HG02610 (cell line): ENCODE data around the gene LCN10.
"Not testable (repeated sequence)": the region's sequence is repeated elsewhere in the genome, so short reads cannot be mapped to it uniquely, and the experiment has no call there.

Experiments
- ATAC-seq: cut with Tn5 transposase; IDR thresholded peaks from one replicate; pipeline ENCODE4 v1.9.1; 2021; ENCODE audit warnings: mild to moderate bottlenecking, moderate library complexity; ENCODE audit not compliant: unreplicated experiment

Gene LCN10

DNA sequence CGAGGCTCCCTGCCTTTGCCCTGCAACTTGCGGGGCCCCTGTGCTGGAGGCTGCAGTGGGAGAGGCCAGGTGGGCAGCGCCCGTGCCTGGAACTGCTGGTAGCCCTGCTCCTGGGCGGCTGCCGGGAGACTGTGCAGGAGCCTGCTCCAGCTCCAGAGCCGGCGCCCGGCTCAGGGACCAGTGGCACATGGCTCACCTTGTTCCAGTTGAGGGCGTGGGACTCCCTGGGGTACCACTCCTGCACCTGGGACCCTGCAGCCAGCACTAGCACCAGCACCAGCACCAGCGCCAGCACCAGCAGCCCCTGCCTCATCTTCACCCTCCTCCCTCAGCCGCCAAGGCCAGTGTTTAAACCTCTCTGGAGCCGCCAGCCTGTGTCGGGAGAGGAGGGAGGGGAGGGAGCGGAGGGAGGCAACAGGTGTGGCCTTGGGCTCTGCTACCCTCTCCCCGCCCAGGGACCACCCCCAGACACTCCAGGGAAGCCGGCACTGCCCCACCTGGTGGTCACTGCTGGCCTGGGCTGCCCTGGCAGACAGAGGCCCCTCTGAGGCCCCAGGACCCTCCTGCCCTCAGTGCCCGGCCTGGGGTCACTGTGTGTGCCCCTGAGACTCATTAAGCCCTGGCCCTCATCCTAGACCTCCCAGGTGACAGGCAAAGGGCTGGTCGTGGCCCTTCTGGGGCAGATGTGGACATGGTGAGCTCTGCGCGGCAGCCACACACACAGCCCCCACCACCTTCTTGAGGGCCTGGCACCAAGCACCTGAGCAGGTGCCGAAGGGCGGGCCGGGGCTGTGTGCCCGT lies at the start of gene LCN10:
Gene LCN10 (minus strand): TSS at position 350 of the 801 bp plus-strand sequence. CDS start 37 bp downstream, at position 313.
- ATAC-seq, result no peak

DNA sequence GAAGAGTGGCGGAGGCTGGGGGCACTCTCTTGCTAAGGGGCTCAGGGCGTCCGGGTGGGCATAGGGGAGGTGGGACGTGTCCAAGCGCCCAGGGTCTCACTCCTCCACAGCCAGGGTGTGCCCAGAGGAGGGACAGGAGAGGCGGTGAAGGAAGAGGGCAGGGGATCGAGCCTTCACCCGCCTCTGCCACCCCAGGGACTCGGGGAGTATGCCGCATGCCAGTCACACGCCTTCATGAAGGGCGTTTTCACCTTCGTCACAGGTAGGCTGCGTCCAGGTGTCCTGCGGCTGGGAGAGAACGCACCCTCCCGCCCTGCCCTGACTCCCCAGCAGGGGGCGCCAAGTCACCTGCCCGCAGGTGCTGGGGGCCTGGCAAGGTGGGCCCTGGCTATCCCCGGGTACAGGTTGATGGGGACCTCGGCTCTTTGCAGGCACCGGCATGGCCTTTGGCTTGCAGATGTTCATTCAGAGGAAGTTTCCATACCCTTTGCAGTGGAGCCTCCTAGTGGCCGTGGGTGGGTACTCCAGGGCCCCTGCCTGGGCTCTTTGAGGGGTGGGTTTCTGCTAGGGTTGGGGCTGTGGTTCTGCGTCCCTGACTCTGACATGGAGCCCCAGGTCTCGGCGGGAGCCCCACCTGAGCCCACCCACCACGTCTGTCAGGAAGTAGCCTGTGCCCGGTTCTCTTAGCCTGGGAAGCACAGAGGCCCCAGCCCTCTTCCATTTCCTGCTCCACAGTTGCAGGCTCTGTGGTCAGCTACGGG lies 49.0 kb upstream of the LCN10 start:
- no peak for ATAC-seq

DNA sequence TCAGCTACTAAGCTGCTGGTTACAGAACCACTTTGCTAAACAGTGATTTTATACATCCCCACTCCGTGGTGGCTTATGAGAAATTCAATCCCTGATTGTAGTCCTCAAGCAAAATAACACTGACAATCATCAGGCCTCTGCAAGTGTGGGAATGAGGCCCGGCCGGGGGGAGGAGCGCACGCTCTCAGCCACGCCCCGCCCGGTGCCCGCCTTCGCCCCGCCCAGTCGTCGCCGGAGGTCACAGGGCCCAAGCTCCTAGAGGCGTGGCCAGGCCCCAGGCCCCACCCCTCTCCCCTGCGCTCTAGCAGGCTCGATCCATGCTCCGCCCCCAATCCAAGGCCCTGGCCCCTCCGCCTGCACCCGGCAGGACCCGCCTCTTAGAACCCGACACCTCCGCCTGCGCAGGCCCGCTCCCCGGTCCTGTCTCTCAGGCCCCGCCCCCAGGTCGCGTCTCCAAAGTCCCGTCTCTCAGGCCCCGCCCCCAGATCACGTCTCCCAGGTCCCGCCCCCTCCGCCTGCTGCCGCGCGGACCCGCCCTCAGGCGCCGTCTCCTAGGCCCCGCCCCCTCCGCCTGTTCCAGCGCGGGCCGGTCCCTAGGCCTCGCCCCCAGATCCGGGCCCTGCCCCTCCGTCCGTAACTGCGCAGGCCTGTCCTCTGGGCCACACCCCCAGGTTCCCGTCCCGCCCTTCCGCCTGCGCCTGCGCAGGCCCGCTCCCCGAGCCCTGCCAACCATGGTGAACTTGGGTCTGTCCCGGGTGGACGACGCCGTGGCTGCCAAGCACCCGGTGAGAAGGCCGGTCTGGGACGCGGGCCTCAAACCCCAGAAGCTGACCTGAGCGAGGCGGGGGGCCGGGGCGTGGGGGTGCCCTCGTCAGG lies 48.1 kb upstream of the LCN10 start, which contains the start of gene TMEM141:
Gene TMEM141 (plus strand): TSS at position 705 of the 876 bp plus-strand sequence. CDS start 27 bp downstream, at position 732.
- peak; percentile 88 for ATAC-seq

DNA sequence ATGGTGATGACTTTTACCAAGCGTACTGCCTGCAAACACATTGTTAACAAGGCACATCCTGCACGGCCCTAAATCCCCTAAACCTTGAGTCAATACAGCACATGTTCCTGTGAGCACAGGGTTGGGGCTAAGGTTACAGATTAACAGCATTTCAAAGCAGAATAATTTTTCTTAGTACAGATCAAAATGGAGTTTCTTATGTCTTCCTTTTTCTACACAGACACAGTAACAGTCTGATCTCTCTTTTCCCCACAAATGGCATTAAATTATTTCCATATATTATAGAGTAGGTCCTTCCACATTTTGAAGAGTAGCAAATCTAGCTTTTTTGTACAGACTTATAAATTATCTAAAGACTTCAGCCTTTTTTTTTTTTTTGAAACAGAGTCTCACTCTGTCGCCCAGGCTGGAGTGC lies 46.8 kb upstream of the LCN10 start:
- no peak for ATAC-seq

DNA sequence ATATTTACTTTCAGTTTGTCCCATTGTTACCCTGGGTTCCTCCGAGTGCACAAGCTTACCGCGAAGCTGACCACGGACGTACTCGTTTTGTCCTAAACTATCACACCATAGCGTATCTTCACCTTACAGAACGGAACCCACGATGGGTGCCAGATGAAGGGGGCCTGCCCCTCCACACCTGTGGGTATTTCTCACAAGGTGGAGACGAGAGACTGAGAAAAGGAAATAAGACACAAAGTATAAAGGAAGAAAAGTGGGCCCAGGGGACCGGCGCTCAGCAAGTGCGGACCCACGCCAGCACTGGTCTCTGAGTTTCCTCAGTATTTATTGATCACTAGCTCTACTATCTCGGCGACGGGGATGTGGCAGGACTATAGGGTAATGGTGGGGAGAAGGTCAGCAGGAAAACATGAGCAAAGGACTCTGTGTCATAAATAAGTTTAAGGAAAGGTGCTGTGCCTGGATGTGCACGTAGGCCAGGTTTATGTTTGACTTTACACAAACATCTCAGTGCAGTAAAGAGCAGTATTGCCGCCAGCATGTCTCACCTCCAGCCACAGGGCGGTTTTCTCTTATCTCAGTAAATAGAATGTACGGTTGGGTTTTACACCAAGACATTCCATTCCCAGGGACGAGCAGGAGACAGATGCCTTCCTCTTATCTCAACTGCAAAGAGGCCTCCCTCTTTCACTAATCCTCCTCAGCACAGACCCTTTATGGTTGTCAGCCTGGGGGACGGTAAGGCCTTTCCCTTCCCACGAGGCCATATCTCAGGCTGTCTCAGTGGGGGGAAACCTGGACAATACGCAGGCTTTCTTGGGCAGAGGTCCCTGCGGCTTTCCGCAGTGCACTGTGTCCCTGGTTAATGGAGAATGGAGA lies 46.1 kb upstream of the LCN10 start:
- not testable (repeated sequence) for ATAC-seq

DNA sequence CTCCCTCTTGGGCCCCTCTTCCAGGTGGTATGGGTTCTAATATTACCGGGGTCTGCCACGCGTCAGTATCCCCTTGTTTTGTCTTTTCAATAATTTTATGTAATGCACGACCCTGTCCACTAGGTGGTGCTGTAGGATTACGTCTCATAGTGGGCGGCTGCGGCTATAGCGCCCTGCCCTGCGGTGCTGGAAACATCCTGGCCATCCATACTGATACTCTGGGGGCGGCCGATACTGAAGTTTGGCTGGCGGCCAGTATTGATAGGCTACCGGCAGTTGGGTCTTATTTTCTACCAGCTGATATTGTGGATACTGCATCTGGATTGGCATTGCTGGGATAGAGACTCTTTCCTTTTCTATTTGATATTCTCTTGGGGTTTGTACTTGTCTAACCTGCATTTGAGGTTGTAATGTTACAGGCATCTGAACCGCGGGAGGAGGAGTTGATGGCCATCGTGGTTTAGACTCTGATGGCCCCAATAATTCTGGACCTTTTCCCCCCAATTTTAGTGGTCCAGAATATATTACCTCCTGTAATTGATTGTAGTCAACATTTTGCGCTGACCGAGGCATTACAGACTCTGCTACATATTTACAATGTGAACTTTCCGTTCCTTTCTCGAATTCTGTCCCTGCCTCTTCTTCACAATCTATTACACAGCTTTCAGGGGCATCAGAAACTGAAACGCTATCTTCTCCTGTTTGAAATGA lies 45.1 kb upstream of the LCN10 start:
- ATAC-seq, result no peak

DNA sequence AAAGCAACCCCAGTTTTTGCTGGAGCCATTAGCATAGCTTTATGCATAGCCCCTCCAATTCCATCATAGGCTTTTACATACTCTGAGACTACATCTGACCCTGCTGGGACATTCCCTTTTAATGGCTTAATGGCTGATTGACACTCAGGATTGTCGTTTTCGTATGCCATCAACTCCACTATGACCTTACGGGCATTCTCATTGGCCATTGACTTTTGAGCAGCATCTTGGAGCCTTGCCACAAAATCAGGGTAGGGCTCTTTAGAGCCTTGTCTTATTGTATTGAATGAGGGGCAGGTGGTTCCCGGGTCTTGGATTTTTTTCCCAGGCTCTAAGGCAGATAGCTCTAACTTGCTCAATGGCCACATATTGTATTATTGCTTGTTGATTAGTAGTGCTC lies 44.2 kb upstream of the LCN10 start:
- ATAC-seq, result not testable (repeated sequence)

DNA sequence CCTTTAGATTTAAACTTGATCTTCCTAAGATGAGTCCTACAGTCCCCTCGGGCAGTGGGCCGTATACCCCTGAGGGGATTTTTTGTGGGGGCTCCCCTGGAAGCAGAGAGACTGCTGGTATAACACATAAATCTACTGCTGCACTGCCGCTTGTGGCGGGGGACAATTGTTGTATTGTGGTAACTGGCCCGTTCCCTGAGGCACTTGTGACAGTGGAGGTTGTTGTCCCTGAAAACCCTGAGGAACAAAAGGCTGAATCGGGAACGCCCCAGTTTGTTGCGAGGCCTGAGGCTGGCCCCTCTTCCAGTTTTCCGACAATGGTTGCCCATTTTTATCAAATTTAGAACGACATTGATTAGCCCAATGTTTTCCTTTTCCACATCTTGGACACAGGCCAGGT lies 43.7 kb upstream of the LCN10 start:
- ATAC-seq, result no peak

DNA sequence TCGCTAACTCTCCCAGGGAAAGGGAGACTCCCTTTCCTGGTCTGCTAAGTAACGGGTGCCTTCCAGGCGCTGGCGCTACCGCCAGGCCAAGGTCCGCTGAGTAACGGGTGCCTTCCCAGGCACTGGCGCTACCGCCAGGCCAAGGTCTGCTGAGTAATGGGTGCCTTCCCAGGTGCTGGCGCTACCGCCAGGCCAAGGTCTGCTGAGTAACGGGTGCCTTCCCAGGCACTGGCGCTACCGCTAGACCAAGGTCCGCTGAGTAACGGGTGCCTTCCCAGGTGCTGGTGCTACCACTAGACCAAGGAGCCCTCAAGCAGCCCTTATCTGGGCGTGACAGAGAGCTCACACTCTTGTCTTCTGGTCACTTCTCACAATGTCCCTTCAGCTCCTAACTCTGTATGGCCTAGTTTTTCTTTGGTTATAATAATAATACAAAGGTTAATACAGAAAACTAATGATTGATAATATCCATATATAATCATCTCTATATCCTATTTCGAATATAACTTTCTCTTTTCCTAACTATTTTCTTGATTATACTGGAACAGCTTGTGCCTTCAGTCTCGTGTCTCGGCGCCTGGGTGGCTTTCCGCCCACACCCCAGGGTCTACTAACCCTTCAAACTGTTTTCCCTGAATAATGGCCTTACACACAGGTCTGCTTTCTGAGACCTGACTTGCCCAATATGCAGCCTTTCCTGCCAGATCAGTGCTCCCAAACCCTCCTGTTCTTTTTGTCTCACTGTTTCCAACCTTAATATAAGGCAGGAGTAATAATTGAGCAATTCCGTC lies 43.0 kb upstream of the LCN10 start:
- not testable (repeated sequence) for ATAC-seq

DNA sequence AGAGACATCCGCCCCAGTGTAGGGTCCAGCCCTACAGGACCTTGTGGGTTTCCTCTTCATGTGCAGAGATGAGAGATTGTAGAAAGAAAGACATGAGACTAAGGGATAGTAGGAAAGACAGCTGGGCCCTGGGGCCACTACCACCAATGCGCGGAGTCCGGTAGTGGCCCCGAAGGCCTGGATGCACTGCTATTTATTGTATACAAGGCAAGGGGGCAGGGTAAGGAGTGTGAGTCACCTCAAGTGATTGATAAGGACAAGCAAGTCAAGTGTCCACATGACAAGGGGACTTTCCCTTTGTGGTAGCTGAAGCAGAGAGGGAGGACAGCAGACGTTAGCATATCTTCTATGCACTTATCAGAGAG lies 42.2 kb upstream of the LCN10 start:
- ATAC-seq, result no peak

DNA sequence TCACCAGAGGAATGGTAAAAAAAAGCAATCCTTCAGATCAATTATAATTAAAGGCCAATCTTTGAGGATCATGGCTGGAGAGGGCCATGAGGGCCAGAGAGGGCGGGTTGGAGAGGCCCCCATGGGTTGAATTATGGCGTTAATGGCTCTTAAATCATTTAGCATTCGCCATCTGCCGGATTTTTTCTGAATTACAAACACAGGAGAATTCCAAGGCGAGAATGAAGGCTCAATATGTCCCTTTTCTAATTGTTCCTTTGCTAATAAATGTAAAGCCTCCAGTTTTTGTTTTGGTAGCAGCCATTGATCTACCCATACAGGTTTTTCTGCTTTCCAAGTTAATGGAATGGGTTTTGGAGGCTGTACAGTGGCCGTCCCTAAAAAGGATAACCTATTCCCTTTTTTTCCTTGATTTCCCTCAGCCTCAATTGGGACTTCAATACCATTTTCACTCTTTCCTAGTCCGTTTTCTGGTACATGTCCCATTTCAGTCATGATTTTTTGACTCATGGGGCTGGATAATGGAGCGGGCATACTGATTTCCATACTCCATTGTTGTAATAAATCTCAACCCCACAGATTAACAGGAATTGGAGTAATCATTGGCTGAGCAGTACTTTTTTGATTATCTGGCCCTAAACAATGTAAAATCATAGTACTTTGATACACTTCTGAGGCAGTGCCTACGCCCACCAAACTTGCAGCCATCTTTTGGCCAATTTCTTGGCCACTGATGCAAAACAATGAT lies 41.7 kb upstream of the LCN10 start:
- ATAC-seq, result no peak

DNA sequence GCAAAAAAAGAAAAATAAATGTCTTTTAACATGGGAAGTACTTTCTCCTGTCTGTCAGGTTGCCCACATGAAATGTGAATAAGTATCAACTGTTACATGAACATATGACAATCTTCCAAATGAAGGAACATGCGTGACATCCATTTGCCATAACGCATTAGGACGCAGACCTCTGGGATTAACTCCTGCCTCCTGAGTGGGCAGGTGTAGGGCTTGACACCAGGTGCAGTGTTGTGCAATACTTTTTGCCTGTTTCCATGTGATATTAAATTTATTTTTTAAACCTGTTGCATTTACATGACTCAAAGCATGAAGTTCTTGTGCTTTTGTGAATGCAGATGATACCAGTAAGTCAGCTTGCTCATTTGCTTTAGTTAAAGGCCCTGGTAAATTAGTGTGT lies 39.7 kb upstream of the LCN10 start:
- ATAC-seq, result no peak

DNA sequence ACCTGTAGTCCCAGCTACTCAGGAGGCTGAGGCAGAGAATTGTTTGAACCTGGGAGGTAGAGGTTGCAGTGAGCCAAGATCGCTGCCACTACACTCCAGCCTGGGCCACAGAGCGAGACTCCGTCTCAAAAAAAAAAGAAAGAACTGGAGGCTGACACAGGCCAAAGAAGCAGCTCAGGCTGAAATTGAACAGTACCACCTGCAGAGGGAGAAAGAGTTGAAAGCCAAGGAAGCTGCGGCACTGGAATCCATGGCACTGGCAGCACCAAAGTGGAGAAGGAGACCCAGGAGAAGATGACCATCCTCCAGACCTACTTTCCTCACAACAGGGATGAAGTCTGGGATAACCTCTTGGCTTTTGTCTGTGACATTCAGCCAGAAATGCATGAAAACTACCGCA lies 37.1 kb upstream of the LCN10 start:
- ATAC-seq, result no peak

DNA sequence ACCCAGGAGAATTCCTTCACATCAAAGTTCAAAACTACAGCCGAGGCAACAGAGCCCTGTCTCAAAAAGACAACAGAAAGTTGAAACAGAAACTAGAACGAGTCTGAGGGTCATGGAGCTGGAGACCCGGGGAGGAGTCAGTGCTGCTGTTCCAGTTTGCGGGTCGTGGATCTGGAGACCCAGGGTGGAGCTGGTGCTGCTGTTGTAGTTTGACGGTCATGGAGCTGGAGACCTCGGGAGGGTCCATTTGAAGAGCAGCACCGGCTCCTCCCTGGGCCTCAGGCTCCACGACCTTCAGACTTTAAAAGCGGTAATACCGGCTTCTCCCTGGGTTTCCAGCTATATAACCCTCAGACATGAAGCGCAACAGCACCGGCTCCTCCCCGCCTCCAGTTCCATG lies 34.6 kb upstream of the LCN10 start:
- ATAC-seq, result no peak

DNA sequence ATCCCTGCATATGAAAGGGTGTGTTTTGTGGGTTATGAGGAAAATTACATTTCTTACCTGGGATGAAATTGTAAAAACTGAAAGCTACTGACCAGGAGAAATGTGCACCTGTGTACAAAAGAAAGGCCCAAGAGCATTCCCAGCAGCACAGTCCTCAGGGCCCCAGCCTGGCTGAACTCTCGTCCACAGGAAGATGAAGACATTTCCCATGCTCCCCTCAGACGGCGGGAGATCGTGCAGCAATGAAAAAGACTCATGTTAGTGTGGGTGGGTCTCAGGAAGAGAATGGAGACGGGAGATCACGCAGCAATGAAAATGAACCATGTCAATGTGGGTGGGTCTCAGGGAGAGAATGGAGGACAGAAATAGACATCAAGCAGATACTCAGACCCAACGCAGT lies 34.2 kb upstream of the LCN10 start:
- ATAC-seq, result no peak

DNA sequence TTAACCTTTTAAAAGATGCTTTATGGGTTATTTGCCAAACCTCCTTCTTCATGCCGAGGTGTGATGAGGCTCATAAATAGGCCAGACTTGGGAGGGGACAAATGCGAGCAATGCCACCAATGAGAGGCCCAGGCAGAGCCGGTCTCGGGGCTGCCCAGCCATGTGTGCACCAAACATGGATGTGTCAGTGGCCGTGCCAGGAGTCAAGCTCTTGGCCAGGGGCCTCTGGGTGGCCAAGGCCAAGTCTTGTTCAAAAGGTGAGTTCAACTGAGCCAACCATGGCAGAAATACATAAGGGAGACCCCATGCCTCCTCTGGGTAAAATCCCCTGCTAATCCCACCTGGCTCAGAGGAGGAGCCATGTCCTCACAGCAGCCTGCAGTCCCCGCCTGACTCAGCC lies 32.5 kb upstream of the LCN10 start:
- ATAC-seq, result no peak

DNA sequence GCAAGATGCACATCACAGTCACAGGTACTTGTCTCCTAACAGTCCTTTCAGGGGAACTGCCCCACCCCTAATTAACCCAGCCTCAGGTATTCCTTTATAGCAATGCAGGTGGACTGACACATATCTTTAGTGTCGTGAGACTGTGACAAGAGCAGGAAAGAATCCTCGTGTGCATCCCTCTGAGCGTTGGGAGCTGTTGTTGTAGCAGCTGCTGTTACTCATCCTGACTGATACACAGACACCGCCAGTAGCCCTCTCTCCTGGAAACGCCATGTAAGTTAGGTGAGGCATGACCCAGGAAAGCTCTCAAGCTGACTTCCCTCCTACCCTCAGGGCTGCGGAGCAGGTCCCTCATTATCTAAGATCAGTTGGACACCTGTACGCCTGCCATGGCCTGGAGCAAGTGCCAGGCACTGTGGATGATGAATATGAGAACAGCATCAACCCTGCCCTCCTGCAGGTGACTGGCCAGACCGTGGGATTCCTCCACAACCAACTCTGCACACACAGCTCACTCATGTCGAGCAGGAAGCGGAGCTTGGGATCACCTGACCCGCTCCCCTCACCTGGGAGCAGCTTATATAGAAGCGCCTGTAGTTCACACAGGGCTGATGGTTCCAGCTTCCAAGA lies 31.8 kb upstream of the LCN10 start:
- ATAC-seq, result no peak
